ENCODE results near the gene D2HGDH.
A peak's percentile ranks its signal among the peaks of the same experiment; 100 is the strongest.
"Not testable (repeated sequence)": the region's sequence is repeated elsewhere in the genome, so short reads cannot be mapped to it uniquely, and the experiment has no call there.

D2HGDH gene

DNA sequence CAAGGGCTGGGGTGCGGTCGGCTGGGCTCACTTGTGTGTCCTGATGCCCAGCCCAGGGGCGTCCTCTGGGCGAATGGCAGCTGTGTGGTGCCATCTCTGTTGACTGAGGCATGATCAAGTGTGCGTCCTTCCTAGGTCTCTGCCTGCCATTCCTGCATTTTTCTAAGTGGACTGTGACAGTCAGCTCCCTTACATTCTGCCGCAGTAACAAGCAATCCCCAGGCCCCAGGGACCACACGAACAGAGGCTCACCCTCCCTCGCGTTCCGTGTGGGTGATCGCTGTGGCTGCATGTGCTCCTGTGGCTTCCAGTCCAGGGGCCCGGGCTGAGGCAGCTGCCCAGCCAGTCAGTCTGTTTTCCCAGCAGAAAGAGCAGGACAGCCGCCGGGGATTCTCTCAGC lies 17.8 kb downstream of the D2HGDH start:
- H3K36me3 Mint-ChIP-seq = peaks cover 58% of the 10 kb centered on the region
- H3K27ac Mint-ChIP-seq = no peak overlapping the region
- no peaks in the 10 kb centered on the region for H3K27me3 Mint-ChIP-seq
- no peaks in the 10 kb centered on the region for H3K9me3 Mint-ChIP-seq
- peaks cover 7% of the 10 kb centered on the region for H3K4me1 Mint-ChIP-seq
- no peak for ATAC-seq
- H3K4me3 Mint-ChIP-seq = no peak overlapping the region

DNA sequence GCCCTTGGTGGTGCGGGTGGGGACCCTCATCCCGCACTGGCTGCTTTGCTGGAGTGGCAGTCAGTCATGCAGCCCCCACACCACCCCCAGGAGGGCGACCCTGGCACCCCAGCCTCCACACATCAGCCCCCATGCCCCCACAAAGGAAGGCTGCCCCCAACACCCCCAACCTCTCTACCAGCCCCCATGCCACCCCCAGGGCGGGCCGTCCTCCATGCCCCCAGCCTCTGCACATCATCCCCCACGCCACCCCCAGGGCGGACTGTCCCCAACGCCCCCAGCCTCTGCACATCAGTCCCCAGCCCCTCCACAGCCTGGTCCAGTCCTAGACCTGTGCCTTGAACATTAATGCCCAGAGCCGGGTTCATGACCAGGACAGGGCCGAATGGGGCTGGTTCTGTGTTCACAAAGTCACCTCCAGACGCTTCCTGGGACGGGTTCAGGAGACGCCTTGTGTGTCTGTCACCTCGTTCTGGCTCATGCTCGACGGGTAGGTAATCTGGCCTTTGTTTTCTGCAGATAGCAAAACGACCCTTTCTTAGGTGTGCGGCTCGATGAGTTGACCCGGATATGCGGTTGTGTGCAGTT lies 18.4 kb downstream of the D2HGDH start:
- Mint-ChIP-seq H3K9me3 (no peaks in the 10 kb centered on the region), H3K27ac (no peak overlapping the region), H3K36me3 (peaks cover 56% of the 10 kb centered on the region), H3K27me3 (no peaks in the 10 kb centered on the region), H3K4me3 (no peak overlapping the region), H3K4me1 (peaks cover 7% of the 10 kb centered on the region)
- ATAC-seq = no peak

DNA sequence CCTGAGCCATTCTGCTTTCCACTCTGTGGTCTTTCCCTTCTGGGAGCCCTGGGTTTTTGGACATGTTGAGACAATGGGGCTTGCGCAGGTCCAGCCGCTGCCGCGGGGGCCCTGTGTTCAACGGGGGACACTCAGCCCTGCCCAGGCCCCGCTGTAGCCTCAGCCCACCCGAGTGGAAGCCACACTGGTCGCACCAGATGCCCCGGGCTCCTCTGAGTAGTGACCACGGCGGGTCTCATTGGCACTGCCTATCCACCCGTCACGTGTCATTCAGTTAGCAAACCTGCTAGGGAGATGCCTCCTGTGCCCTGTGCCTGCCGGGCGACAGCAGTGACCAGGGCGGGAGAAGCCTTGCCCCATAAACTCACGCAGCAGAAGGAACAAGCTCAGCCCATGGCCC lies 19.1 kb downstream of the D2HGDH start:
- Mint-ChIP-seq H3K4me1 (peaks cover 7% of the 10 kb centered on the region), H3K4me3 (no peak overlapping the region), H3K9me3 (no peaks in the 10 kb centered on the region), H3K27ac (no peak overlapping the region), H3K27me3 (no peaks in the 10 kb centered on the region), H3K36me3 (peaks cover 49% of the 10 kb centered on the region)
- ATAC-seq = no peak

DNA sequence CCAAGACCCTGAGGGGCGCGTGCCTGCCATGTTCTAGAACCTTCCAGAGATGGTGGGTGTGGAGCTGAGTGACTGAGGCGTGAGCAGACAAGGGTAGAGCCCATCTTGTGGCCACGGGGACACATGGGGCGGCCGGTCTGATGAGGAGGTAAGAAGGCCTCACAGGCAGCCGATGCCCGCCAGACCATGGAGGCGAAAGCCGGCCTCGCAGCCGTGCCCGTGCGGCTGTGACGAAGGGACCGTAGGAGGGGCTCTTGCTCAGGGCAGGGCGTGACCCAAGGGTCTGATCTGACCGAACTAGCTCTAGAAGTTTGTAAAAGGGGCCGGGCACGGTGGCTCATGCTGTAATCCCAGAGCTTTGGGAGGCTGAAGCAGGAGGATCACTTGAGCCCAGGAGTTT lies 19.6 kb downstream of the D2HGDH start:
- no peak overlapping the region for H3K4me3 Mint-ChIP-seq
- H3K36me3 Mint-ChIP-seq = peaks cover 45% of the 10 kb centered on the region
- no peaks in the 10 kb centered on the region for H3K9me3 Mint-ChIP-seq
- no peak for ATAC-seq
- no peak overlapping the region for H3K27ac Mint-ChIP-seq
- no peaks in the 10 kb centered on the region for H3K27me3 Mint-ChIP-seq
- peaks cover 7% of the 10 kb centered on the region for H3K4me1 Mint-ChIP-seq

- H3K4me1 Mint-ChIP-seq = no peaks in the 10 kb centered on the region
- no peaks in the 10 kb centered on the region for H3K27me3 Mint-ChIP-seq
- no peak overlapping the region for H3K27ac Mint-ChIP-seq
- ATAC-seq = peak; percentile 31
- H3K36me3 Mint-ChIP-seq = peaks cover 44% of the 10 kb centered on the region
- no peak overlapping the region for H3K4me3 Mint-ChIP-seq
- no peaks in the 10 kb centered on the region for H3K9me3 Mint-ChIP-seq
These were observed 20.7 kb downstream of the D2HGDH start for GRCh38 chr2:241755166-241755565.

DNA sequence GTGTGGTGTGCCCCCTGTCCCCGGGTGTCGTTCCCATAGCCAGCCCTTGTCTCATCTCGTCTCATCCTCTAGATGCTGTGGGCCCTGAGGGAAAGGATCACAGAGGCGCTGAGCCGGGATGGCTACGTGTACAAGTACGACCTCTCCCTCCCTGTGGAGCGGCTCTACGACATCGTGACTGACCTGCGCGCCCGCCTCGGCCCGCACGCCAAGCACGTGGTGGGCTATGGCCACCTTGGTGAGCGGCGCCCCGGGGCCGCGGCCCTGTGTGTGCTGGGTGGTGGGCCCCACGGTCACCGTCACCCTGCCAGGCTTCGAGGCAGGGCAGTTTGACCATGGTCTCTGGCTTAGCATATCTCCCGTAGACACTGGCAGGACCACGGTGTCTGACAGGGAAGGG lies 21.3 kb downstream of the D2HGDH start:
- Mint-ChIP-seq H3K4me1 (no peaks in the 10 kb centered on the region), H3K27ac (no peak overlapping the region), H3K9me3 (no peaks in the 10 kb centered on the region), H3K4me3 (no peak overlapping the region), H3K36me3 (peaks cover 43% of the 10 kb centered on the region), H3K27me3 (no peaks in the 10 kb centered on the region)
- ATAC-seq = no peak

- no peak for ATAC-seq
- Mint-ChIP-seq H3K27ac (no peak overlapping the region), H3K4me1 (peaks cover 6% of the 10 kb centered on the region), H3K4me3 (no peak overlapping the region), H3K27me3 (no peaks in the 10 kb centered on the region), H3K9me3 (no peaks in the 10 kb centered on the region), H3K36me3 (peaks cover 44% of the 10 kb centered on the region)
These were observed 24.8 kb downstream of the D2HGDH start for GRCh38 chr2:241759067-241759807.

DNA sequence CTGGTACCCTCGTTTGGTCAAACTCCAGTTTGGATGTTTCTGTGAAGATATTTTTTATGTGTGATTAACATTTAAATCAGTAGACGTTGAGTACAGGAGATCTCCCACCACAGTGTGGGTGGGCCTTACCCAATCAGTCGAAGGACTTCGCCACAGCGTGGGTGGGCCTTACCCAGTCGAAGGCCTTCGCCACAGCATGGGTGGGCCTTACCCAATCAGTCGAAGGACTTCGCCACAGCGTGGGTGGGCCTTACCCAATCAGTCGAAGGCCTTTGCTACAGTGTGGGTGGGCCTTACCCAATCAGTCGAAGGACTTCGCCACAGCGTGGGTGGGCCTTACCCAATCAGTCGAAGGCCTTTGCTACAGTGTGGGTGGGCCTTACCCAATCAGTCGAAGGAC lies 25.5 kb downstream of the D2HGDH start:
- peaks cover 37% of the 10 kb centered on the region for H3K36me3 Mint-ChIP-seq
- H3K27ac Mint-ChIP-seq, H3K27me3 Mint-ChIP-seq, H3K4me1 Mint-ChIP-seq, H3K4me3 Mint-ChIP-seq, H3K9me3 Mint-ChIP-seq, ATAC-seq: not testable (repeated sequence)

- Mint-ChIP-seq H3K27me3 (no peaks in the 10 kb centered on the region), H3K4me3 (no peak overlapping the region)
- no peak for ATAC-seq
These were observed 25.9 kb downstream of the D2HGDH start for GRCh38 chr2:241760301-241760771.

DNA sequence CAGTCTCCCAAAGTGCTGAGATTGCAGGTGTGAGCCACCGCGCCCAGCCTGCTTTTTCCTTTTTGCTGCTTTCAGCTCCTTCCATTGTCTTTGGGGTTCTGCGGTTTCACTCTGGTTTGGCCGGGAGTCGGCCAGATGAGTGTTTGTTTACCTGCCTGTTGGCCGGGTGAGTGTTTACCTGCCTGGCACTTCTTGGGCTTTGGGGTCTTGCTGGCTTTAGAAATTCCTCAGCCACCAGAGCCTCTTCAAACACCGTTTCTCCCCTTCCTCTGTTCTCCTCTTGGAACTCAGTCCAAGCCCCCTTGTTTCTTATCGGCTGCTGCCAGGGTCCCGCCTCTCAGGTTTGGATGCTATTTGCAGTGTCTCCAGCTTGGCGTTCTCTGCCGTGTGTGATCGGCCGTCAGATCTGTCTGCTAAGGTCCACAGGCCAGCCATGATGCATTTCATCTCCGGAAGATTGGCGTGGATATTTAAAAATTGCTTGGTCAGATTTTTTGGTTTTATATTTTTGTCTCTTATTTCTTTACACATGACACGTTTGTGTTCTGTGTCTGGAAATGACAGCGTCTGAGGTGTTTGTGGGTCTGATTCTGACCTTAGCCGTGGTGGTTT lies 28.0 kb downstream of the D2HGDH start:
- H3K27ac Mint-ChIP-seq = no peak overlapping the region
- no peaks in the 10 kb centered on the region for H3K27me3 Mint-ChIP-seq
- H3K36me3 Mint-ChIP-seq = peaks cover 31% of the 10 kb centered on the region
- no peak overlapping the region for H3K4me3 Mint-ChIP-seq
- no peaks in the 10 kb centered on the region for H3K9me3 Mint-ChIP-seq
- no peak for ATAC-seq
- peaks cover 6% of the 10 kb centered on the region for H3K4me1 Mint-ChIP-seq

More at GRCh38 chr2:241760301-241760771, 25.9 kb downstream of the D2HGDH start:
- no peaks in the 10 kb centered on the region for H3K9me3 Mint-ChIP-seq
- H3K4me1 Mint-ChIP-seq = peaks cover 6% of the 10 kb centered on the region
- H3K27ac Mint-ChIP-seq = no peak overlapping the region
- peaks cover 37% of the 10 kb centered on the region for H3K36me3 Mint-ChIP-seq

DNA sequence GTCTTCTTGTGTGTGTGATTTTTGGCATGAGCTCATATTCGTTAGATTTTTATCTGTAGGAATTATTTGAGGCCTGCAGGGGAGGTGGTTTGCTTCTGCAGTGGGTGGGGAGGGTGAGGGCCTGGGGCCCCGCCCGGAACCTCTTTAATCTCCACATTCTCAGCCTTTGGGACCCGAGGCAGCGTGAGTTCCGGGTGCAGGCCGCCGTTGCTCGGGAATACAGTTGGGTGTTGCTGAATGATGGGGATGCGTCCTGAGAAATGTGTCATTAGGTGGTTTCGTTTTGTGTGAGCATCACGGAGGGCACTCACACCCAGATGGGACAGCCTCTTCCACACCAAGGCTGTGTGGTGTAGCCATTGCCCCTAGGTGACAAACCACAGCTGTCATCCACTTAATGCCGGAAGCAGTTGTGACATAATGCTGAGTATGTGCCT lies 28.5 kb downstream of the D2HGDH start:
- H3K36me3 Mint-ChIP-seq = peaks cover 31% of the 10 kb centered on the region
- H3K9me3 Mint-ChIP-seq = no peaks in the 10 kb centered on the region
- no peak overlapping the region for H3K27ac Mint-ChIP-seq
- no peaks in the 10 kb centered on the region for H3K27me3 Mint-ChIP-seq
- no peak for ATAC-seq
- no peak overlapping the region for H3K4me3 Mint-ChIP-seq
- peaks cover 6% of the 10 kb centered on the region for H3K4me1 Mint-ChIP-seq

DNA sequence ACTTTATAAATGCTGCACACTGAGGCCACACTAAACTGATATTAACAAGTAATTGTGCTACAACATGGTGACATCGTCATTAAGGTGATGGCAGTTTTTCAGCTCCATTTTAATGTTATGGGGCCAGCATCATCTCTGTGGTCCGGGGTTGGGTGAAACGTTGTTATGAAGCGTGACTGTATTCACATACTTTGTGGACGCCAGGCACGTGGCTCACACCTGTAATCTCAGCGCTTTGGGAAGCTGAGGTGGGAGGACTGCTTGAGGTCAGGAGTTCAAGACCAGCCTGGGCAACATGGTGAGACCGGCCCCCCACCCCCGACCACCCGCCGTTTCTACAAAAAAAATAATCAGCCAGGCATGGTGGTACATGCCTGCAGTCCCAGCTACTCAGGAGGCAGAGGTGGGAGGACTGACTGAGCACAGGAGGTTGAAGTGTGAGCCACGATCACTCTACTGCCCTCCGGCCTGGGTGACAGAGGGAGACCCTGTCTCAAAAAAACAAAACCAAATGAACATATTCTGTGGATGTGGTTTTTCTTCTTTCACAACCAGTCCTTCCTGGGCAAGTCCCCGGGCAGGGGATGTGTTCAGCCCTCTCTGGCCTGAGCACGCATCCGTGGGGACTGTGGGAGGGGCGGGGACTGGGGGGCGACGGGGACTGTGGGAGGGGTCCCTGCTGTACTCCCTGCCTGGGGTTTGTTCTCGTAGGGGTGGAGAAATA lies 29.3 kb downstream of the D2HGDH start:
- peaks cover 6% of the 10 kb centered on the region for H3K4me1 Mint-ChIP-seq
- H3K36me3 Mint-ChIP-seq = peaks cover 31% of the 10 kb centered on the region
- H3K9me3 Mint-ChIP-seq = no peaks in the 10 kb centered on the region
- no peaks in the 10 kb centered on the region for H3K27me3 Mint-ChIP-seq
- no peak overlapping the region for H3K27ac Mint-ChIP-seq
- H3K4me3 Mint-ChIP-seq = no peak overlapping the region
- ATAC-seq = no peak

DNA sequence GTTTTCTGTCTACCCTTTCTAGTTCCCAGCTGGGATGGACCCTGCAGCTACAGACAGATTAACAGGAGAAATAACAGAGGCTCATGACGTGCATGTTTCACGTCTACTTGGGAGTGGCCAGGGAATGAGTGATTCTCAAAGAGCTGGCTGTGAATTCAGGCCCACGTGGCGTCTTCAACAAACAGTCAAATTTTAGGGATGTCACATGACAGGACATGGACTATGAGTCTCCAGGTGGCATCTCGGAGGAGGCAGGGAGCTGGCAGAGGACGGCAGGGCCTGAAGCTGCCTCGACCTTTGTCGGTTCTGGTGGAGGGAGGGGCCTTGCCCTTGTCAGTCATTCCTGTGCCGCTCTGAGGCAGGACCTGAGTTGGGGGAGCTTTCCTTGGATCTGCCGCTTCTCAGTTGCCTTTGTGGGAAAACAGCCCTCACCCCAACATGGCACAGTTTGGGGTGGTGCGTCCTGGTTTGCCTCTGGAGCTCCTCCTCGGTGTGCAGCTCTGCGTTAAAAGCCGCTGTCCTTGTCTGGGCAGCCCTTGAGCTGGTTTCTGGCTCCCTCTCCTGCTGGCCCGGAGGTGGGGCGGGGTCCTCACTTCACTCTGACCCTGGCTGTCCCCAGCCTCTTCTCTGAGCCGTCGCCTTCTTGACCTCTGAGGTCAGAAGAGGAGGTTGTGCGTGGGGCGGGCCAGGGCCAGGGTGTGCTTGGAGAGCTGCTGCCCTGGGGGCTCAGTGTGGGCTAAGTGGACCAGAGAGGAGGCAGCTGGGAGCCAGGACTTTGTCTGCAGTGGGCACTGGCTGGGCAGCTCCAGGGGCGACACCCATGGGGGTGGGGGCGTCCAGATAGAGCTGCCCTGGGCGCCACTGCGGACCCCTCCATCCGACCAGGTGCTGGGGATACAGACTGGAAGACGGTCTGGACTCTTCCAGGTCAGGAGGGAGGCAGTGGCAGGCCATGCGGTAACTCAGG lies 30.1 kb downstream of the D2HGDH start:
- no peak for ATAC-seq
- Mint-ChIP-seq H3K27me3 (no peaks in the 10 kb centered on the region), H3K9me3 (no peaks in the 10 kb centered on the region), H3K4me1 (peaks cover 6% of the 10 kb centered on the region), H3K27ac (no peak overlapping the region), H3K4me3 (no peak overlapping the region), H3K36me3 (peaks cover 24% of the 10 kb centered on the region)

- peaks cover 7% of the 10 kb centered on the region for H3K36me3 Mint-ChIP-seq
- H3K4me1 Mint-ChIP-seq = peaks cover 23% of the 10 kb centered on the region
- no peaks in the 10 kb centered on the region for H3K27me3 Mint-ChIP-seq
- no peak overlapping the region for H3K4me3 Mint-ChIP-seq
- H3K27ac Mint-ChIP-seq = no peak overlapping the region
- peak; percentile 40 for ATAC-seq
- H3K9me3 Mint-ChIP-seq = no peaks in the 10 kb centered on the region
These were observed 33.2 kb downstream of the D2HGDH start for GRCh38 chr2:241767464-241768250.

Measured in stimulated activated memory B cell treated with anti-CD40 and anti-IgM and Interleukin-4, amounts not matched to agents 10 μg/mL and 1 μg/mL and 100 μg/mL, for 72 hours (primary cell).